ENCODE measurements around the gene SFXN5. TPM values are rescaled to one million over a fixed set of nuclear protein-coding genes. Genes with fewer than 3 reads are reported as not detected.

Gene SFXN5
- total RNA-seq, 2 donors from 2014 or later, result 9.0 to 10.5 TPM

DNA sequence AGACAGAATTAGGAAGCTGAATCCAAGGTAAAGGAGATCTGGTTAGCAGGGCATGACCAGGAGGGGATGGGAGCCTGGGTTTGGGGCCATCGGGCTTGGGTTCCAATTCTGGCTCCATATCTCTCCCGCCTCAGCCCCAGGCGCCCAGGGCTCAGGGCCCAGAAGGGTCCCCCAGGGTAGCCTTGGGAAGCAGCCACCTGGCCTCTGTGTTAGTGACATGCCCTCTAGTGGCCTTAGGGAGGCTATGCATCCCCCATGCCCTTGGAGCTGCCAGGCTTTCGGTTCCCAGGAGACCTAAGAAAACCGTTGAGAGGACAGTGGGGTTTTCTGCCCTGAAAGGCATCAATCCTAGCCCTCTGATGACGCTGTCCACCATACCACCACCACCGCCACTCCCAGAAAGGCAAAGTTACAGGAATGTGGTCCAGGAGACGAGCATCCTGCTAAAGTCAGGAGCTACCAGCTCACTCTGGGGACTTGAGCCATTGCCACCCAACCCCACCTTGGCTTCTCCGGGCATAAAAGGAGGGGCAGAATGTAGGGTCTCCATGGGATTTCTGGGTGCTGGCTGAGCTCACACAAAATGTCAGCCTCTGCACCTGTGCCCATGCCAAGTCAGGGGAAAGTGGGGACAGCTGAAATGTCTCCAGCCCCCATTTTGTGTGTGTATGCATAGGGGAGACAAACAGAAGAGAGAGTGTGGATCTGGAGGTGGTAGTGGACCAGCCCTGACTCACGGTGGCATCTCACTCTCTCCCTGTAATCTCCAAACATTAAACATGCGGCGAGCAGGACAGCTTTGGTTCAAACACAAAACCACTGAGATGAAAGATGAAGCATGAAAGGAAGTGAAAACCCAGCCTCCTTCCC is 97.7 kb downstream of the SFXN5 start:
- intact Hi-C loops (cut with DNase I), result loop anchor here in 1 of 2 donors (5.0 kb wide), 1 partner anchor 82 kb away; no protein-coding TSS in a partner anchor
- peak; percentile 76 to 79 for ATAC-seq
- DNase-seq, result no peak

DNA sequence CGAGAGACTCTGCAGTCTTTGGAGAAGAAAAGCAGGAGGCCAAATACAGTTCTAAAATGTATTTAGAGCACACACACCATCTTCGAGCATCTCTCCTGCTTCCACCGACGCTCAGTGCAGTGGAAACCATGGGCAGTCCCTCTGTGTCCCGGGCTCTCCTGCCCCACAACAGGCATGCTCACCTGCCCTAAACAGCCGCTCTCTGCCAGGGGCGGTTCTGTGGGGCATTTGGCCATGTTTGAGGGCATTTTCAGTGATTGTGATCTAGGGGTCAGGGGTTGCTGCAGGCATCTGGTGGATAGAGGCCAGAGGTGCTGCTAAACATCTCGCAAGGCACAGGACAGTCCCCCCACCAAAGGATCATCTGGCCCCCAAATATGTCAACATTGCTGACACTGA is 98.4 kb downstream of the SFXN5 start:
- intact Hi-C loops (cut with DNase I), result loop anchor here in 1 of 2 donors (5.0 kb wide), 1 partner anchor 81 kb away; no protein-coding TSS in a partner anchor
- DNase-seq (no peak), ATAC-seq (no peak)

DNA sequence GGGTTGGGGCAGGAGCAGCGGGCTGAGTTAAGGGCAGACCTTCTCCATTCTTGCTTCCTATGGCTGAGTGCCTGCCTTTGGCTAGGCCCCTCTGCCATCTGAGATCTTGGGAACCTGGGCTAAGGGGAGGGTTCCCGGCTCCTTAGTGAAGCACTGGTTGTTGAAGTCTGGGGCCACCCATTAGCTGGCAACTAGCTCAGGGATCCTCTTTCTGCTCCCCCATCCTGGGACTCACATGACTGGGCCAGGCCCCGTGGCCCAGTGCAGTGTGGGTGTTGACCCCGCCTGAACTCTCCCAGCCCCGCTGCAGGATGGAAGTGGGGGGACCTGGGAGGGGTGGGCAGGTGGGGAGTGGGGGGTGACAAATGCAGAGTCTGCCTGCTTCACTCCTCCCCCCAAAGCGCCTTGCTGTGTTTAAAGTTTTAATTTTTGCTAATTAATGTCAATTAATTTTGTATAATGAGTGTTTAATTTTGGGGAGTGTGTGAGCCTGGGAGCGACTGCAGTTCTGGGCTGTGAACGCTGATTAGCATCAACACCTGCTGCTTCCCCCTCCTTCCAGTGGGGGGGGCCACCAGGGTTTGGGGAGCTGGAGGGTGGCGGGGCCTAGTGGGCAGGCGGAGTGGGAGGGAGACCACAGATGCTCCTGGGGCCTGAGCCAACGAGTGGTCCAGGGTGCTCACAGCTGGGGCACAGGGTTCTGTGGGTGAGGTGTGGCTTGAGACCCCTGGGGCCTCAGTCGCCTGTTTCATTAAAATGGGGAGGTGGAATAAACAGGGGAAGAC is 99.0 kb downstream of the SFXN5 start:
- intact Hi-C loops (cut with DNase I), result loop anchor here in 1 of 2 donors (5.0 kb wide), 1 partner anchor 80 kb away; no protein-coding TSS in a partner anchor
- no peak for ATAC-seq
- DNase-seq, result no peak

DNA sequence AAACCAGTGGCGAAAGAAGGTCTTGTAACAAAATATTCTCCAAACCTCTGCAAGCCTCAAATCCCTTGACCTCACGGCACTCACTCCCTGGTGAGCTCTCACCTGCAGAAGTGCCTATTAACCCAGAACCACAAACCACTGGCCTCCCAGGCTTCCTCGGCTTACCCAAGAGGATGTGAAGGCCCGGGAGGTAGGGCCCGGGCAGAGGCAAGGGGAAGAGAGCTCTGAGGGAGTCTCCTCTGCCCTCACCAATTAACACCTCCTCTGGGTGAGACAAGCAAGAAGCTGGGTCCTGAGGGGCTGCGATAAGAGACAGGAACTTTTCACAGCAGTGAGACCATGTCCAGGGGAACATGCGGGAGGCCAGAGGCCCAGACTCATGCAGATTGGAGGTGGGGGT is 100.5 kb downstream of the SFXN5 start:
- intact Hi-C loops (cut with DNase I), result loop anchor here in 1 of 2 donors (5.0 kb wide), 1 partner anchor 79 kb away; no protein-coding TSS in a partner anchor
- ATAC-seq, result no peak
- DNase-seq, result no peak

DNA sequence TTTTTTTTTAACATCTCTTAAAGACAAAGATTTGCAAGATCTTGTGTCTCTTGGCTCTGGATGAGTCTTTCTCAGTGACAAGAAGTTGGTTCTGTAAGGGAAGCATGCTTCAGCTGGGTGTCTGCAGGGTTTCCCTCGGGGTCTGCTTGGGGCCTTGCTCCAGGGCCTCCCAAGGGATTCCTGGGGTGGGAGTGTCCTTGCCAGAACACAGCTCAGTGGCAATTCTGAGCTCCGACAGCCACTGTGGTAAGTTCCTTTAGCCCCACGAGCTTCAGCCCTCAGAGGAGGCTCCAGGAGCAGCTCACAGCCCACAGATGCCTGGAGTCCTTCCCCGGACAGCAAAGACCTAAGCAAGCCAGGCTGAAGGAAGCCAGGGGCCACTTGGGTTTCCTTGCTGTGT is 101.8 kb downstream of the SFXN5 start:
- no peak for ATAC-seq
- peak; percentile 4 for DNase-seq
- intact Hi-C loops (cut with DNase I), result loop anchor here (5.0 to 10.0 kb wide), 2 partner anchors 75 to 77 kb away; no protein-coding TSS in a partner anchor

DNA sequence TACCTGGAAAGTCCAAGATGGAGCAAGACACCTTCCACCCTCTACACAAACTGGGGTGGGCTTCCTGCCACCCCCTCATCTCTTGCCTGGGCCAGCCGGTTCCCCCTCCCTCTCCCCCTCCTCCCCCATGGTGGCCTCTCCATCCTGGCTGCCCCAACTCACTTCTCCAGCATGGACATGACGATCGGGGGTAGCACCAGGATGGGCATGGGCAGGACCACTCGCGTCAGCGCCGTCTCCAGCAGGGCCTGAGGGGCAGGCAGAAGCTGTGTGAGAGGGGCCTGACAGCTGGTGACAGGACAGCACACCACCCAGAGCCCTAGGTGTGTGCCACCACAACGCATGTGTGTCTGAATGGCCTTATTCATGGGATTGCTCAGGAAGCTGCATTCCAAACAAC is 103.2 kb downstream of the SFXN5 start:
- ATAC-seq, result no peak
- intact Hi-C loops (cut with DNase I), result loop anchor here in 1 of 2 donors (10.0 kb wide), 1 partner anchor 73 kb away; no protein-coding TSS in a partner anchor
- peak; percentile 14 for DNase-seq

DNA sequence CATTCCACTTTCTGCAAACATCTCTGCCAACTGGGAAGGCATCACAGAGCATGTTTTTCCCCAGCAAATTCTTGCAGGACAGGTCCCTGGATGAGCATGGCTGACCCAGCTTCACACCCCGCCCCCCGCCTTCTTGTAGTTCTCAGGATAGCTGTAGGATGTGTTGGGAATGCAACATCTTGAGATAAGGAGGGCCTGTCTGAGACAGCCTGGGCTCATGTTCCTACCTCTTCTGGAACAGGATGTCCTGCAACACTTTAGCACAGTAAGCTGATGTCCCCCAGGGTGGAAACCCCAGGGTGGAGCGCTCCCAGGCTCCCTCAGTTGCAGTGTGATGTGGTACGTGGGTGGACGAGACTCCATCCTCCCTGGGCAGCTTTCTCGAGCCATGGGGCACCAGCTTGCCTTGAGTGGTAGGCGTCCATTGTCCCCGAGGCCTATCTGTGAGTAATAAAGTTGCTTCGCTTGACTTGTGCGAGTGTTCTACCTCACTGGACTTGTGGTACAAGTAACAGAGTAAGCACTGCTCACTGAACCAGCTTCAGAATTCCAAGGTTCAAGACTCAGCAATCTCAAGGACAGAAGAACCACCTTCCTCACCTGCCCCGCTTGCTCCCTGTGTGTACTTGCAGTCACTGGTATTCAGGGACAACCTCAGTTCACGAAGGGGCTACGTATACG is 105.6 kb downstream of the SFXN5 start:
- peak; percentile 9 for DNase-seq
- ATAC-seq, result no peak
- intact Hi-C loops (cut with DNase I), result loop anchor here in 1 of 2 donors (10.0 kb wide), 1 partner anchor 71 kb away; no protein-coding TSS in a partner anchor

DNA sequence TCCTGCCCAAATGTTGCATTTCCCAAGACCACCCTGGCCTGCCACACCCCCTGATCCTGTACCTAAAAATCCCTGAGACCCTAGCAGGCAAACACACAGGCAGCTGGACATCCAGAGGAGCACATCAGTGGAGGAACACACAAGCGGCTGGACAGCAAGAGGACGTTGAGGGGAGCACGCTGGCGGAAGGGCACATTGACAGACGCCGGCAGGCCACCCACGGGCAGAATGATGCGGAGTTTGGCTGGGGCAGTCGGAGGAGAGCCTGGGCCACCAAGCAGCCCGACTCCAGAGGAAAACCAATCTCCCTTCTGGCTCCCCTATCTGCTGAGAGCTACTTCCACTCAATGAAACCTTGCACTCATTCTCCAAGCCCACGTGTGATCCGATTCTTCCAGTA is 106.5 kb downstream of the SFXN5 start:
- no peak for ATAC-seq
- intact Hi-C loops (cut with DNase I), result loop anchor here in 1 of 2 donors (10.0 kb wide), 1 partner anchor 70 kb away; no protein-coding TSS in a partner anchor
- DNase-seq, result peak; percentile 3

DNA sequence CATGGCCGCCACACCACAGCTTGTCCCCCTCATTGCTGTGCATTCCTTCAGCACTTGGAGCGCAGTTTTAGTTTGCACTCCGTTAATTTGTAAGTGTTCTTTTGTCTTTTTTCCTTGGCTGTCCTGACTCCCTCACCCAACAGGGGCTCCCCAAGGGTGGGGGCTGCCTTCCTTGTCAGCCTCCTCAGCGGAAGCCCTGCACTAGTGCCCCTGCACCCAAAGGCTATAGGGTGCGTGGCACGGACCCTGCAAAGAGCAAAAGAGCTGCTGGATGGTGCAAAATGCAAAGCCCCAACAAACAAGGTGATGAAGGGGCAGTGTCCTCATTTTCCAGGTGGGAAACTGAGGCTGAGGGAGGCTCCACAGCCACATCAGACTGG is 107.4 kb downstream of the SFXN5 start:
- no peak for DNase-seq
- intact Hi-C loops (cut with DNase I), result loop anchor here in 1 of 2 donors (10.0 kb wide), 1 partner anchor 69 kb away; no protein-coding TSS in a partner anchor
- ATAC-seq, result no peak

DNA sequence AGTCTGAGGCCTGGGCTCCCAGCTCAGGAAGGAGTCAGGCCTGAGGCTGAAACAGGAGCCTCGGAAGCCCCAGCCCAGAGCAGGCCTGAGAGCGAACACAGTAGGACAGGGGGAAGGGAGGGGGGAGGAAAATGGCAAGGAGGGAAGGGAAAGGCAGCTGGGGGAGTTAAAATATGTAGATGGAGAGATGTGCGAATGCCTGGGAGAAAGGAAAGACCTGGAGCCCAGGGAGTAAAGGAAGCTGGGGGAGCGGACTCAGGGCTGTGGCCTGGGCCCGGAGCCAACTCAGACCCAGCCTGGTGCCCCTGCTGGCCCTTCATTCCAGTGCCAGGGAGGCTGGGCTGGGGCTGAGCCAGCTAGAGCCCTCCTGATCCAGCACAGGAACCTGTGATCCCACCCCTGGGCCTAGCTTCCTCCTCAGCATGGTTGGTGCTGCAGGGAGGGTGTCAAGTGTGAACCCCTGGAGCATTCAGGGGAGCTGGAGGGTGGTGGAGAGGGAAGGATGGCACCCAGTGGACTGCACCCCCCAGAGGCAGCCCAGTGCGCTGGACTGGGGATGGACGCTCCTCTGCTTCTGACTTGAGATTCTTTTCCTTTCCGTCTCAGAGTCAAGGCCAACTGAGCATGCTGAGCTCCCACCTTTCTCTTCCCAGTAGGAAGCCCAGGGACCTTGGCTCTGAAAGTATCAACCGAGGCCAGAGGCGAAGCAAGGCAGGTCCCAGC is 107.9 kb downstream of the SFXN5 start:
- DNase-seq, result no peak
- intact Hi-C loops (cut with DNase I), result loop anchor here in 1 of 2 donors (10.0 kb wide), 1 partner anchor 69 kb away; no protein-coding TSS in a partner anchor
- no peak for ATAC-seq

DNA sequence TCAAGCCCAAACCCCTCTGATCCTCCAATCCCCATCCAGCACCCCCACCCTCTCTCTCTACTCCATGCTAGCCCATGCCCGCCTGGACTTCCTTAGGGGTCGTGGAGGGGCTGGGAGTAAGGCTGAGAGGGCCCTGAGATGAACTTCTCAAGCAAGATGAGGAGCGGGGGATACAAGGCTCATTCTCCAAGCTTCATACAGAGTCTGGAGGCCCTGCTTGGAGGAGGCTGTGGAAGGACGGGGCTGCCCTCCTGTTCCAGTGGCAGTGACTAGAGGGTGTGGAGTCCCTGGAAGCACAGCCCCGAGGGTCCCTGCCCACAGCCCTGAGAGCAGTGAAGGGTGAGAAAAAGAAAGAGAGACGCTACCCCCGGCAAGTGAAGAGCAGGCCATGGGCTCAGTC is 108.6 kb downstream of the SFXN5 start:
- ATAC-seq (no peak), DNase-seq (no peak)
- intact Hi-C loops (cut with DNase I), result loop anchor here in 1 of 2 donors (10.0 kb wide), 1 partner anchor 68 kb away; no protein-coding TSS in a partner anchor

DNA sequence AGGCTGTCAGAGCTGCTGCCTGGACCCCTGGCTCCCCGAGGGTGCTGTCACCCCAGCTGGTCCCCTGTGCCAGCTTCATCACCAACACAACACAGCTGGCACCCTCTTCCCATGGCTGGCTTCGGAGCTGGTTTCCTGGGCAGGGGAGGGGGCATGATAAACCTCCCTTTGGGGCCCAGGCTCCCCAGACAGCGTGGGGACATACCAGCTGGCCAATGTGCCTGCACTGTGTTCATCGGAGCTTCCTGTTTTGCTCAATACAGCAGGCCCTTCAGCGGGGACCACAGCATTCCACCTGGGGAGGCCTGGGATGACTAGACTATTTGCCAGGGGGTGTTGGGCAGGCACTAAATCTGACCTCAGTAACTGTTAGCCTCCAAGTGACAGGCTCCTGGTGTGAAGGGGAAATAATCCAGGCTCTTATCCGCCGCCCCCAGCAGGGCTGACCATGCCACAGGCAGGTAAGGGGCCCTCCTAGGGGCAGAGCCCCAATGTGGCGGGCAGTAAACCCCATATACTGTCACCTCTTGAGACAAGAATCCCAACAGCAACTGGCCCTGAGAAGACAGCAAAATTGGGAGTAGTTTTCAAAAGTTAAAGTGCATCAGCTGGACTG is 109.6 kb downstream of the SFXN5 start:
- DNase-seq, result no peak
- no peak for ATAC-seq
- intact Hi-C loops (cut with DNase I), result loop anchor here in 1 of 2 donors (10.0 kb wide), 1 partner anchor 67 kb away; no protein-coding TSS in a partner anchor

DNA sequence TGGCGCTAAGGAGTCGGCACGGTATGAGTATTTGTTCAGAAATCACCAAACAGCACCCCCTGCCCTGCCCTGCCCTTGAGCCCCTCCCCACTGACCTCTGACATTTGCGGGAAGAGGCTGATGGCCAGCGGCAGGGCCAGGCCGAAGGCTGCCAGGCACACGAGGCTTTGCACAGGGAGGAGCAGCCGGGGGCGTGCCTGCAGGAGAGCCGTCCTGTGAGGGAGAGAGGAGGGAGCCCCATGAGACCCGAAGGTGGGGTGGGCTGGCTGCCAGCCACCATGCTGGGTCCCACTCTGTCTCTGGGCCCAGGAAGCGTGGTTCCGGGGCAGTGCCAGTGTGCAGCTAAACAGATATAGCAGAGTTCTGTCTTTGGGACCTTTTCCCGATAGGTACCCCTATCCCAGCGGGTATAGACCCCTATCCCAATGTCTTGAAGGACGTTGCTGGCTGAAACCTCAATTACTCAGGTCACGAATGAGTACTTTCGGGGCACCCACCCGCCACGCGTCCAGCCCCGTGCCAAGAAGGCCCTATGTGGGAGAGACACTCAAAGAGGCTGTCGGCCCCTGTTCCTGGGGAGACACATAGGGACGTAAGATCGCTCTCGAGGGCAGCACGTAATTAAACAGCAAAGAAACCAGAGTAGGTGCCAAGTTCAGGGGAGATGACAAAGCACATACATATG is 110.3 kb downstream of the SFXN5 start:
- DNase-seq (no peak), ATAC-seq (no peak)
- intact Hi-C loops (cut with DNase I), result loop anchor here in 1 of 2 donors (10.0 kb wide), 1 partner anchor 66 kb away; no protein-coding TSS in a partner anchor

DNA sequence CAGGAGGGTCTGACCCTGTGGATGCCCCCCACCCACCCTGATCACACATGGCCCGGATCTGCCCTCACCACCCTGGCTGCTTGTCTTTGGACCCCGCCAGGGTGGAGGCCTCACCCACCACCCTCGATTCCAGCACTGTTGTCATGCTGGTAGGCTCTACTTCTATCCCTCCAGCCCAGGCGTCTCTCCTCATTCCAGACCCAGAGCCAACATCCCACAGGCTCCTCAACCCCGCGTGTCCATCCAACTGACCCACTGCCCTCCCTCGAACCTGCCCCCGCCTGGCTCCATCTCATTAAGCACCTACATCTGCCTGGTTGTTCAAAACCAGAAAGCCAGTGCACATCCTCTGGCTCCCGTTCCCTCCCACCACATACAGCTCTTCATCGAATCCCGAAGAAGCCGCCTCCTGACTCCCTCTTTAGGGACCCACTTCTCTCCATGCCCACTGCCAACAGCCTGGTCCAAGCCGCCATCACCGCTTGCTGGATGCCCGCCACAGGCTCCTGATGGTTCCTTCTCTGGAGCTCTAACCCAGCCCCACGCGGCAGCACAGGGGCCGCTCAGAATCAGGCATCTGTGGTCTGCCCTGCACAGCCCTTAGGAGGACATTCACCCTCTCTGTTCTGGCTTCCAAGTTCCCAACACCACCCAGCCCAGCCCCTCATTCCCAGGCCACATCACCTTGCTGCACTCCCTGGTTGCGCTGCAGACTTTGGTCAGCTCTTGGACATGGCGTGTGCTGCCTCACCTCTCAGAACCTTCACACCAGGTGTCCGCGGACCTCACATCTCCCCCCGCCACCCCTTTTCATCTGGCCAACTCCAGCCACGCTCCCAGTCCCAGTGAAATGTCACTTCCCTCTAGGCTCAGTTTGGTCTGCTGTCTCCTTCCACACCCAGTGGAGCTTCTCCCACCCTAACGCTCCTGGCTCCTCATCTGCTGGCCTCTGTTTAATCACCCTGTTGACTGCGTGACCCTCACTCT is 111.2 kb downstream of the SFXN5 start:
- DNase-seq (no peak), ATAC-seq (no peak)
- intact Hi-C loops (cut with DNase I), result loop anchor here in 1 of 2 donors (10.0 kb wide), 1 partner anchor 65 kb away; no protein-coding TSS in a partner anchor

DNA sequence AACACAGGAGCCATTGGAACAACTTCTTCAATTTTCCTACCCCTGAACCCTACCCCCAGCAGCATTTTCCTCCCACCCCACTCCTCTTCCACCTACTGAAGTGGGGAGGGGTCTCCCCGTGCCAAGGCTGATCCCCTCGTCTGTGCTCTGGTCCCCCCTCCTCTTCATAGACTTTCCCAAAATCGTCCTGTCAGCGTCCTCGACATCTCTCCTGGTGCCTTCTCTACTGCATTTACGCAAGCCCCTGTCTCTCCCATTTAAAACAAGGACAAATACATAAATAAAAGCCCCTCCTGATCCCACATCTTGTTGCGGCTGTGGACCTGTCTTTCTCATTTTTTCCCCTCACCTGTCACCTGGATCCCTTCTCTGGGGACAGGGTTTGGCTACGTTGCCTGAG is 112.0 kb downstream of the SFXN5 start:
- DNase-seq (no peak), ATAC-seq (no peak)
- intact Hi-C loops (cut with DNase I), result no loop called here
